GM19043 (cell line): ENCODE measurements around the gene CEBPB.

Source experiments
- ATAC-seq: cut with Tn5 transposase; IDR thresholded peaks from one replicate; pipeline ENCODE4 v1.9.1; 2021; ENCODE audit warnings: low read depth; ENCODE audit not compliant: unreplicated experiment

The CEBPB gene

DNA sequence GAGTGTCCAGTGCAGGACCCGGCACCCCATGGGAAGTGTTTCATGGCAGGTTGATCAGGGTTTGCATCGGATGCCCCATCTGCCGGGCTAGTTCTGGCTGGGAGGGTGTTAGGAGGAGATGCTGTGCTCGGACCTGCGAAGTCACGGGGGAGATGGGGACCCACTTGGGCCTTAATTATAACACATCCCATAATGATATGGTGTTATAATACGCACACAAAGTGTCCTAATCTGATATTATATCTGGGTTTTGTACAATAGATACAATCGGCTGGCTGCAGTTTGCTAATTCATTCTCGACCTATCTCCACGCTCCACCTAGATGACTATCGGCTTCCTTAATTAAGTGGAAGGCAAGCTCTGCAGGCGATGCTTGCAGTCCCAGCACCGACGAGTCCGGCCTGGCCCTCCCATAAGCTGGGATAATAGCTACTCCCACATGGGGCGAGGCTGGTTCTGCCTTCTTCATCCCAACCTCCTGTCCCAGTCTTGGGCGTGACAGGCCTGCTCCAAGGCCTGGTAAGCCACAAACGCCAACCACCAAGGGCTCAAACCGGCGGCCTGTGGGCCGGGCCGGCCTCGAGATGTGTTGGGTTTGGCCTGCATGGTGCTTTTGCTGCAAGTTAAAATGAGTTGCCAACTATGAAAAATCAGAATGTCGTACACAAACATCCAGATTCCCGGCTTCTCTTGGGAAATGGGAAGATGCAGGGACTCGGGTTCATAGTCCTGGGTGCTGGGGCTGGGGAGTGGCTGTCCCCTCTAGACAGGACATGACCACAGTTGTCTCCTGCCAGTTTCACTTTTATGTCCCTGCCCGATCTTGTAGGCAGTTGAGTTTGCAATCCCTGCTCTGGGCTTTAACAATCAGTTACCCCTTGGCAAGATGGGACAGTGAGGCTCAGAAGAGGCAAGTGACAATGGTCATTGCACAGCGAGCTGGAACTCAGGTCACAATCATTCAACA, 32.7 kb downstream of the CEBPB start:
- ATAC-seq: no peak

DNA sequence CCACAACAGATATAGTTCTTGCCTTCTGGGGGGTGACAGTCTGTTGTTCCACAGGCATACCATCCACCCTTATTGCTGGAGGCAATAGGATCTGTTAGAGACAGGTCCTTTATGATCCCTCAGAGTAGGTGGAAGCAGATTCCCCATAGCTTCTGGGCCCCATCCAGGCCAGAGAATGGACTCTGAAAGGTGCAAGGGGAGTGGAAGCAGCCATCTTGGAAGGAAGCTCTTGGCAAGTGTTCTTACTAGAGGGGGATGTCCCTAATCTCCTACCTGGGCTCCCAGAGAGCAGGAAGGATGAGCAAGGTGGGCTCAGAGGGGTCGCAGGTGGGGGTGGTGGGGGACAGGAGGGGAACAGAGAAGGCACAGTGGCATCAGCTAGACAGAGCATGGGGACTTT, 33.4 kb downstream of the CEBPB start:
- ATAC-seq: no peak

DNA sequence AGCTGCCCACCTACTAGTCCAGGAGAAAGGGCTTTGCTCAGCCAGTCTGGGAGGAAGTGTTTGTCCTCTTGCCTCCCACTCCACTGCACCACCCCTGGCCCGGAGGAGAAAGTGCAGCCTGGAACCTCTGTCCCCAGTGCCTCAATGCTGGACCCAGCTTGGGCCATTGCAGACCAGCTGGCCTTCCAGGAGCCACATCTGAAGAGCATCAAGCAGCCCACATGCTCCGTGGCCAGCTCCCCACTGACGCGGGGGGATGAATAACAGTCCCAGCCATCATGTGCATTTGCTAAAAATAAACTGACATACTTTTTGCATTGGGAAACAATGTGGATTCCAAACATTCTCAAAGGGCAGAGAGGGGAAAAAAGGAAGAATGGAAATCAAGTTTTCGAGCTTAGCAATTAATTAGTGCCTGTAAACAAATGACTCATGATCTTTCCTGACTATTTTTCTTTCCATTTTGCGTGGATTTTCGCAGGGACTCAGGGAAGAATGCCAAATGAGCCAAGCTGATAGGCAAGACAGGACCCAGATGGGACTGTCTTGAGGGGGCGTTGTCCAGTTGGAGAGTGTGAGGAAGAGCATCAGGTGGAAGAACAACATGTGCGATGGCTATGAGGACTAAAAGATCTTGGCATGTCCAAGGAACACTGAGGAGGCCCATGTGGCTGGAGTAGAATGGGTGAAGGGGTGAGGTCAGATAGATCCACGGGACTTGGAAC, 34.1 kb downstream of the CEBPB start:
- no peak for ATAC-seq

DNA sequence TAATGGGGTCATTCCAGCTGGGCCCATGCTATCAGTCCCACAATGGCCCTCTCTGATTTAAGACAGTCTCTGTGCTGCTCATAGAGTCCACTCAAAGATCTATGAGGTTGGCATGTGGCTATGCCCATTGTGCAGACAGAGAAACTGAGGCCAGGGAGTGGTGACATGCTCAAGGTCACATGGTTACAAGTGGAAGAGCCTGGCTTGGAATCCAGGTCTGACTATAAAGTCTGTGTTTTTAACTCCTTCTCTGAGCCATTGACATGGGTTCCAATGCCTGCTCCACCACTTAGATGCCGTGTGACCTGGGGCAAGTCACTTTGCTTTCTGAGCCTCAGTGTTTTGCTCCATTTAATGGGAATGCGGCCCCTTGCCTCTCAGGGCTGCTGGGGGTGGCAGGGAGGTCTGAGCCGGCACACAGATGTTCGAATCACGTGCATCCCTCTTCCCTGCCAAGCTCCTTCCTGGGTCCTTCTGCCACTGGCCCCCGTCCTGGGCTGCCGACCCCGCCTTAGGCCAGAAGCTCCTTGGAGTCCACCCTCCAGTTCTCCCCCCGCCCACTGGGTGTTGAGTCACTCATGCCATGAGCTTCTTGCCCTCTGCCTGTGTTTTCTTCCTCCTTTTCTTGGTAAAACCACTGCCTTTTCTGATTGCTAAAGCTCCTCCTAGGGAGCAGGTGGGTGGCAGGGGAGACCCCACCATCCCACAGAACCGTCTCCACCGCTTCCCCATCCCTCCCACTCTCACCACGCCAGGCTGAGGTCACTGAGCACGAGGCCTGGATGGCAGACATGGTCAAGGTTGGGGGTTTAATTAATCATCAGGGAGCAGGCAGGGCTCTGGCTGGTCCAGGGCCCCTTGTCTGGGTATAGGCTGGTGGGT, 35.7 kb downstream of the CEBPB start:
- no peak for ATAC-seq

DNA sequence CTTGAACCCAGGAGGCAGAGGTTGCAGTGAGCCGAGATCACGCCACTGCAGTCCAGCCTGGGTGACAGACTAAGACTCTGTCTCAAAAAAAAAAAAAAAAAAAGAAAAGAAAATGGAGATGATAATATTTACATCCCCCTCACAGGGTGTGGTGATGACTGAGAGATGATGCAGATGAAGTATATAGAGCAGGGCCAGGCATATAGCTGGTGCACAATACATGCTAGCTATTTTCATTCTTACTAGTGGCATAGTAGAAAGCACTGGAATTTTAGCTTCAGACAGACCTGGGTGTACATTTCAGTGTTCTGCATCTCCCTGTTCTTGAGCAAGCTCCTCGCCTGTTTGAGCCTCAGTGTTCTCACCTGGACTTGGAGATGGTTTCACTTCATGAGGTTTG, 36.9 kb downstream of the CEBPB start:
- ATAC-seq: no peak

DNA sequence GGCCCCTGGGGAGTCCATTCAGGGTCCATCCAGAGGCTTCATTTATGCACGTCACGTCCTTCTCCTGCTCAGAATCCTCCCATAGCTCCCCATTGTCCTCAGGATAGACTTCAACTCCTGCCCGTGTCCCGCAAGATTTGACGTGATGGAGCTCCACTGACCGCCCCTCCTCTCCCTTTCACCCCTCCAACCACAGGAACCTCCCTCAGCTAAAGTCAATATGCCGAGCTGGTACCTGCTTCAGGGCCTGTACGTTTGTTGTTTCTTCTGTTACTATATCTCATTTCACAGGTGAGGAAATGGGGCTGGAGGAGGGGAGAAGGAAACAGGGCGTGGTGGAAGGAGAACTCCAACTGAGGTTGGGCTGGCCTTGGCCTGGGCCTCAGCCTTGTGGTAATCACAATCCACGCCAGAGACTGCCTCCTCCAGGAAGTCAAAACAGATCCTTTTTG, 38.6 kb downstream of the CEBPB start:
- ATAC-seq: no peak

DNA sequence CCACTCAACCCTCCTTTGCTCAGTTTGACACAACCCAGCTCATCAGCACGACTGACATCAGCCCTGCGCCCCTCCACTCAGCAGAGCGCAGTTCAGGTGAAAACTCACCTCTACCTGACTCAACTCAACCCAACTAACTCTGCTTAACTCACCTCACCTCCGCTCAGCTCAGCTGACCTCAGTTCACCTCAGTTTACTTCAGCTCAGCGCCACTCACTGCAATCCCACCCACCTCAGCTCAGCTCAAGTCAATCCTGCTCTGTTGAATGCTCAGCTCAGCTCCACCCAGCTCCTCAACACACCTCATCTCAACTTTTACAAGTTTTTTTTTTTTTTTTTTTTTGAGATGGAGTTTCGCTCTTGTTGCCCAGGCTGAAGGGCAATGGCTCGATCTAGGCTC, 39.6 kb downstream of the CEBPB start:
- ATAC-seq: no peak

DNA sequence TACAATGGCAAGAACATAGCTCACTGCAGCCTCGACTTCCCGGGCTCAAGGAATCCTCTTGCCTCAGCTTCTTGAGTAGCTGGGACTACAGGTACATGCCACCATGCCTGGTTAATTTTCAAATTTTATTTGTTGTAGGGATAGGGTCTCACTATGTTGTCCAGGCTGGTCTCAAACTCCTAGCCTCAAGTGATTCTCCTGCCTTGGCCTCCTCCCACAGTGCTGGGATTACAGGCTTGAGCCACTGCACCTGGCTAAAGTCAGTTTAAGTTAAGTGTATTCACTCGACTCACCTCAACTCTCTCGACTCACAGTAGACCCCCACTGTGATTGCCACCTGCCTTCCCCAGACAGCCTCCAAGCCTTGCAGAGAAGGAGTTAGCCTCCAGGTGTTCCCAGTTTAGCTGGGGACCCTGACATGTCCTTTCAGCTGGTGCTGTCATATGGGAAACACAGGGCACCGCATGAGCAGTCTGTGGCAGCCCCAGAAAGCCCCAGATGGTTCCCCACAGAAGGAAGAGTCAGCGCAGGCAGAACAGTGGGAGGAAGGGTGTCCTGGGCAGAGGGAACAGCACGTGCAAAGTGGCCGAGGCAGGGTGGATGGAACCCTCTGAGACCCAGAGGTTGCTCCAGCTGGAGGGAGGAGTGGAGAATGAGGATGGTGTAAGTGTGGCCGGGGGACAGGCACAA, 40.4 kb downstream of the CEBPB start:
- no peak for ATAC-seq

DNA sequence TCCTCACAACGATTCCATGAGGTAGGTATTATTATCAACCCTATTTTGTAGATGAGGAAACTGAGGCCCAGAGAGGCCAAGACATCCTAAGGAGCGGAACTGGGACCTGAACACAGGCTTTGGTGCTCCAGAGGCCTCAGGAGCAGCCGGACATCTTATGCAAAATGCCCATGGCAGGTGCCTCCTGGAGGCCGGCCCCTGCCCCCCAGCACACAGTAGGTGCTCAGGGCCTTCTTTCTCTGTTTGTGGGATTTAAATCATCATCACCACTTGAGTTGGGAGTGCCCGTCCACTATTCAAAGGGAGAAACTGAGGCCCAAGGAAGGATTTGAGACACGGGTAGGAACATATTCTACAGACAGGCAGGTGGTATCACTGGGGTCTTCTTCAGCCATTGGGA, 41.2 kb downstream of the CEBPB start:
- no peak for ATAC-seq

DNA sequence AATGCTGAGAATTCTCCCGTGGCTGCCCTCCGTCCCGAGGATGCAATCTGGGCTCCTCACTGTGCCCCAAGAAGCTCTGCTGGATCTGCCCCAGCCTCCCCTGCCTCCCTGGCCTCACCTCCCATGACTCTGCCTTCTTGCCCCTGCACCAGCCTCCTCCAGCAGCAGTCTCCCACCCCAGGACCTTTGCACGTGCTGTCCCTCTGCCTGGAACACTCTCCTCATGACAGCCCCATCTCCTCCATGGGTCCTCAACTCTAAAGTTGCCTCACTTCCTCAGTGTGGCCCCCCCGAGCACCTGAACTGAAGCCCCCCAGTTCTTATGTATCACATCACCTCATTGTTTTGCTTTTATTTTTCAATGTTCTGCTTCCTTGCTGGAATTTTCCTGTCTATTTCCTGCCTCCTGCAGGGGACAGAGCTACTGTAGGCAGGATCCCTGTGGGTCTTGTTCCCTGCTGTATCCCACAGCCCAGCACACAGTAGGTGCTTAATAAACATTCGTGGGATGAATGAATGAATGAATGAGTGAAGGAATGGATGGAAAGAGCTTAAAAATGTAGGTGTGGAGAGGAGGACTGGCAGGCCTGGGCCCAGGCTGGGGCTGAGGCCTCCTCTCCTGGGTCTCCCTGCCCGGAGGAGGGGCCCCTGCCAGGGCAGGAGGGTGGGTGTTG, 42.2 kb downstream of the CEBPB start:
- ATAC-seq: no peak

DNA sequence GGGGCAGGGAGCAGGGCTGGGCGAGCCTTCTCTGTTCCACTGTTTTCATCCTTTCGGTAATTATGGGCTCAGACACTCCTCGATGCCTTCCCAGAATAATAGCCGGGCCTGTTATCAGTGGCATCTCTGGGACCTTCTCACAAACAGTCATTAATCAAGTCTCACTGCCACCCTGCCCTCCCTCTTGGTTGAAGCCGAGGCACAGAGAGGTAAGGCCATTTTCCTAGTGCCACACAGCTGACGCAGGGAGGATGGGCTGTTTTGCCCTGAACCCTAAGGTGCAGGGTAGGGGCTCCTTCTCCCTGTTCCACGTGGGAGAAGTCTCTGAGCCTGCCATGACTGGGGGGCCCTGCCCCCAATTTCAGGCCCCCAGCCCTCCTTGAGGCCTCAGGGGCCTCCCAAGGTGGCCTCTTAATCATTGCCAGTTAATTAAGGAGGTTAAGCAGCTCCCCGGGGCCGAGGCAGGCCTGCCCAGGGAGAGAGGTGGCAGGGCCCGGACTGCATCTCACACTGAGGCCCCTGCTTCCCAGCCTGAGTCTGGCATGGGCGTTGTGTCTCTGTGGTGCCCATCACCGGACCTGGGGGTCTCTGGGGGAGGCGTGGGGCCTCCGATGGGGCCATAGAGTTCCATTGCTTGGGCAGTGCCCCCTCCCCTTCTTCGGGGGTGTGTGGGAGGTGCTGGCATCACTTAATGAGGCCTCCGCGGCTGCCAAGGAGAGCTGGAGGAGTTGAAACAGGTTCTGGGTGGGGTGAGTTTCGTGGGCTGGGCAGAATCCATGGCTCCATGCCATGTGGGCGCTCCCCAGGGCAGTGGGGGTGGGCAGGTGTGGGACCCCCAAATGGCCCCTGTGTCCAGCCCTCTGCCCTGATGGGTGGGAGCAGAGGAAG, 42.9 kb downstream of the CEBPB start:
- ATAC-seq: no peak

DNA sequence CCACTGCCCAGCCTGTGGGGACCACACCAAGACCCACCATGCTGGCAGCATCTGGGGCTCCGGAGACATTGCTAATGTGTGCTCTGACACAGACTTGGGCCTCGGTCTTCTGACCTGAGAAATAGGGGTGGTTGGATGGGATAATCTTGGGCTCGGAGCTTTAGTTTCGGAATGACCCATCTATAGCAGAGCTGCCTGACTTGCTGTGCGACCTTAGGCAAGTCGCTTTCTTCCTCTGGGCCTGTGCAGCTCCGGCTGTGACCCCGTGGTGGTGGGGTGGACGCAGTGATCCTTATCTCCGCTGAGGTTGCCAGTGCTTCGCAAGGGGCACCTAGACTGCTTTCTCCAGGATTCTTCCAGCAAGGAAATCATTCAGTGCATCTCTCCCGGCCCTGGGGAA, 43.7 kb downstream of the CEBPB start:
- no peak for ATAC-seq

DNA sequence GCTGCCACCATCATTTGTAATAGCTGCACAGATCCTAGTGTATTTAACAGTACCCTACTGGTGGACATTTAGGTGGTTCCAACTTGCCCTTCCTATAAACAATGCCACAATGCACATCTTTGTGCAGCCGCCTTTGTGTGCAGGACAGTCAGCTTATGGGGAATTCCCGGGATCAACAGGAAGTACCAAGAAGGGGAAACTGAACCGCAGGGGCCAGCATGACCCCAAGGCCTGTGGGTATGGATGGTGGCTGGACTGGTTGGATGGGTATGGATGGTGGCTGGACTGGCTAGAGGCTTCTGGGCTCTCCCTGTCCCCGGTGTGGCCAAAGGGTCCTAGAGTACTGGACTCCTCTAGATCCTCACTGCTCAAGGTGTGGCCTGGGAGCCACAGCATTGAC, 46.7 kb downstream of the CEBPB start:
- no peak for ATAC-seq

DNA sequence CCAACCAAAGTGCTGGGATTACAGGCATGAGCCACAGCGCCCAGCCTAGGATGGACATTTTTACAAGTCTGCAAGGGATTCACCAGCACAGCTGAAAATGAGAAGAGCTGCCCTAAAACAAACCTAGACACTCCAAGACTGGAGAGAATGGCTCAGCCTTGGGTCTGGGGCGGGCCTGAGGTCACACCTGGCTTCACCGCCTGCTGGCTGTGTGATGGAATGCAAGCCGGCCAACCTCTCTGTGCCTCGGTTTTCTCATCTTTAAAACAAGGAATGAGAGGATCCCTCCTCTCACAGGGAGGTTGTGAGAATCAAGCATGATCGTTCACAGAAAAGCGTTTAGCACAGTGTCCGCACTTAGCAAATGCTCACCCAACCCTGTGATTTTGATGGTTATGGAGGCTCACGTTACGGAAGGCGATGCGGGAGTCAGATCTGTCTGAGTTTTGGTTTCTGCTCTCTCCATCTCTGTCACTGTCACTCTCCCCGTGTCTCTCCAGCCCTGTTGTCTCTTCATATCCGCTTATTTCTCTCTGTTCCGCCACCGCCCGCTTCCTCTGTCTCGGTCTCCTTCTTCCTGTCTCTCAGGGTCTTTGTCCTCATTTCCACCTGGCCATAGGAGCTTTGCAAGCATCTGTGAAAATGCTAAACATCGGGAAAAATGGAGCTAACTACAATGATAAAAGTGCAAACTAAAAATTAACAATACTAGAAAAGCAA, 47.6 kb downstream of the CEBPB start:
- no peak for ATAC-seq

DNA sequence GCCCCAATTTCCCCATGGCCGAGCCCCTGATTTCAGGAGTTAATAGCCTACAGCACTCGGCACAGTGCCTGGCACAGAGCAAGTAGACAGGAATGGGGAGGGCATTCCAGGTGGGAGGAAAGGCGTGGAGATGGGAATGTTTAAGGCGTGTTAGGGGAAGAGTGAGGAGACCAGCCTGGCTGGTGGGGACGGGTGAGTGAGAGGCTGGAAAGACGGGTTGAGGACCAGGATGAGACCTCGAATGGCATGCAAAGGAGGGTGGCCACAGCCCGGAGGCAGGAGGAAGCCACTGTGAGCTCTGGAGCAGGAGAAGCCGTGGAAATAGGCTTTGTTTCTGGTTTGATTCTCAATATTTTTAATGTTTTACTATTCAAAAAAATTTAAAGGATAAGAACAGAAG, 49.5 kb downstream of the CEBPB start:
- no peak for ATAC-seq

DNA sequence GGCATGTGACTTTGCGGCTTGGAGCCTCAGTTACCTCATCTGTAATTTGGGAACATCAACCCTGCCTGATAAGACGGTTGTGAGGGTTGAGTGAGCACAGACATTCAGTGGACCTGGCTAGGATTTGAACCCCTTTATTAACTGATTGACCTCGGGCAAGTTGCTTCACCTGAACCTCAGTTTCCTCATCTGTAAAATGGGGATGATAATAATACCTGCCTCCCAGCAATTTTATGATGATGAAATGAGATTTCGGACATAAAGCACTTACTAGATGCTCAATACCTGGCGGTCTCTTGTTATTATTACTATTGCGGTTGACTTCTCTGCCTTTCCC, 51.5 kb downstream of the CEBPB start:
- ATAC-seq: no peak
